NCI-H226 (cell line): ENCODE results near the gene UBE2C.

Experiments
- DNase-seq: peaks from one replicate; pipeline ENCODE4 v3.0.0-alpha.2; 2015

Gene UBE2C

GRCh38 chr20:45833883-45834796 is 21.7 kb downstream of the UBE2C start:
- peak; percentile 42 for DNase-seq

GRCh38 chr20:45834797-45835161 is 22.3 kb downstream of the UBE2C start:
- no peak for DNase-seq

- no peak for DNase-seq
Measured at GRCh38 chr20:45835329-45835765, 22.9 kb downstream of the UBE2C start.

DNA sequence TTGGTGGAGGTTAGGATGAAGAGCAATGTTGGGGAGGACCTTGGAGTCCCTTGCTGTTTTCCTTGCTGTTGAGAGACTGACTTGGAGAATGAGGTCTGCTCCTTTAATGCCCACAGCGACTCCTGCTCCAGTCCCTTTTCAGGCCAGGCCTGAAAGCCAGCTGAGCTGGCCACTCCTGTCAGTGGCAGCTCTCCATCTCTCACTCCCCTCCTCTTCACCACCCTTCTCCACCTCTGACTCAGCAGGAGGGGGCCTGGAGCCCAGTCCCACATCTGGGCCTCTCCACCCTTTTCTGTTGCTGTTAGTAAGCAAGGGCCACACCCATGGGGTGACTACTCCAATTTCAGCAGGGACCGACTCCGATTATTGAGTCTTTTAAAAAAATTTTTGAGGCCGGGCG is 23.4 kb downstream of the UBE2C start:
- DNase-seq, result no peak

- no peak for DNase-seq
Measured at GRCh38 chr20:45836841-45837240, 24.4 kb downstream of the UBE2C start.

GRCh38 chr20:45840700-45841198 is 28.3 kb downstream of the UBE2C start:
- DNase-seq, result no peak

DNA sequence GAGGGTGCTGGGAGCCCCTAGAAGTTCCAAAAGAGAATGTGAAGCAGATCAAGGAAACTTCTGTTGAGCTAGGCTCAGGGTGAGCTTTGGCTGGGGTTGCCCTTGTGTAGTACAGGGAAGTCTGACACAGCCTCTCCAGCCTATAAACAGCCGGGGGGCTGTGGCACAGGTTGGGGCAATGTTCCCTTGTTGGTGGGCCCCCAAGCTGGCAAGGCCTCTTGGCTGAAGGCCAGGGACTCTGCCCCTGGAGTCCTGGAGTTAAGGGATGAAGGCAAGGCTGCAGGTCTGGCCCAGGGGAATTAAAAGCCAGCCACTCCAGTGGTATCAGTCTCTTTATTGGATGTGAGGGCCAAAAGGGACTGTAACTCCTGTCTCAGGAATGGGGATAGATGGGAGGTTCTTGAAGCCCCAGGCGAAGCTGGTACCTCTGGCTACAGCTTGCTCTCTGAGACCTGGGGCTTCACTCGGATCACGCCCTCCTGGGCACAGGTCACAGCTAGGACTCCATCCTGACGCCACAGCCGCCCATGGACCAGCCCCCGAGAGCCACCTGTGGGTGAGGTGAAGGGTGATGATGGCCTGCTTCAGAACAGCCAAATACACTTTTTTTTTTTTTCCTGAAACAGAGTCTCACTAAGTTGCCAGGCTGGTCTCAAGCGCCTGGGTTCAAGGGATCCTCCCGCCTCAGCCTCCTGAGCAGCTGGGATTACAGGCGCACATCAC is 29.1 kb downstream of the UBE2C start:
- no peak for DNase-seq

- no peak for DNase-seq
Measured at GRCh38 chr20:45842169-45842812, 29.8 kb downstream of the UBE2C start.

DNA sequence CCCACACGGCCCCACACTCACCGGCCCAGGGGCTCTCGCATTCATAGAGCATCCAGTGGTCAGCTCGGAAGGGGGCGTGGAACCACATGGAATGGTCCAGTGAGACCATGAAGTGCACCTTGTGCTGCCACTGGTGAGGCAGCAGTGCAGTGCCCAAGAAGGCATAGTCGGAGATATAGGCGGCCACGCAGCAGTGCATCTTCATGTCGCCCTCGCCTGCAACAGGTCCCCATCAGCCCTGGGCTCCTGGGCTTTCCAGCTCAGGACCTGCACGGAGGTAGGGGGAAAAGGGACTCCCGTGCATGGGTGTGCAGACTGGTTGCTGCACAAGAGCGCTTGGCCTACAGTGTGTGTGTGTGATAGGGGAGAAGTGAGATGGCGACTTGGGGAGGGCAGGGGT is 31.1 kb downstream of the UBE2C start:
- no peak for DNase-seq

DNA sequence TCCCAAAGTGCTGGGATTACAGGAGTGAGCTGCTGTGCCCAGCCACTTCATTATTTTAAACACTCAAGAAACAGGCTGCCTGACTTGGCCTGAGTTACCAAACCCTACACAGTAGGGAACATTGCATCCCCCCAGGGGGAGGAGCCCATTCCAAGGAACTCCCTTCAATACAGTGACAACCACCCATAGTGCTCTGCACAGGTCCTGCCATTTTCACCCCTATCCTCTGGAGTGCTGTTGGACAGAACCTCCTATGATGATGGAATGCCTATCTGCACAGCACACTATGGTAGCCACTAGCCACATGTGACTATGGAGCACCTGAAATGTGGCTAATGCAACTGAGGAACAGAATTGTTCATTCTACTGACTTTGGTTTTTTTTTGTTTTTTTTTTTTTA is 33.0 kb downstream of the UBE2C start:
- no peak for DNase-seq

DNA sequence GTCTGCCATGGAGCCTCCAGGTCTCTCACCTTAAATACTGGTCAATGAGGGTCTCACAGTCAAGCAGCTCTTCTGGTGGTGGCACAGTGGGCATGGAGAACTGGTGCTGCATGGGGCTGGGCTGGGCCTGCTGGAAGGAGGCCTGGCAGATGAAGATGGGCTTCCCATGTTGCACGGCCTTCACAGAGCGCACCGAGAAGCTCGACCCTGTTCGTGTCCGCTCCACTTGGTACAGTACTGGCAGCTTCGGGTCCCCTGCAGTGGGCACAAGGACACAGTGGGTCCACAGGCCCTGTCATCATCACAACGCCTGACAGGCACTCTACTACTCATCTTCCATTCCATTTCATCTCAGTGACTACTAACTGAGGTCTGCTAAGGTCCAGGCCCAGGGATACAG is 36.0 kb downstream of the UBE2C start:
- no peak for DNase-seq

- DNase-seq, result no peak
Measured at GRCh38 chr20:45848969-45849582, 36.6 kb downstream of the UBE2C start.

GRCh38 chr20:45850238-45850637 is 37.8 kb downstream of the UBE2C start:
- no peak for DNase-seq

- no peak for DNase-seq
Measured at GRCh38 chr20:45850926-45851325, 38.5 kb downstream of the UBE2C start.

DNA sequence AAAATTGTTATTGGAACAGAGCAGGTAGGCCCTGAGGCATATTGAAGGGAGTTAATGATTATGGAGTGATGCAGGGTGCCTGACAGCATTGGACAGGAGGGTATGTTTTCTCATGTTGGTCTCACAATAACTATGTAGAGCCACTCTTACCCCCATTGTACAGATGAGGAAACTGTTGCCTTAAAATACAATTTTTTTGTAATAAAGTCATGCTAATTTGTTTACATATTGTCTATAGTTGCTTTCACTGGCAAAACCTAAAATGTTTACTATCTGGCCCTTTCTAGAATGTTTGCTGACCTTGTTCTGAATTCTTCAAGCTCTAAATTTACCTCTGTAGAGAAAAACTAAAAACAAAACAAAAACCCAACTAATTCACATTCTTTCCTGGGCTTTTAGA is 39.1 kb downstream of the UBE2C start:
- no peak for DNase-seq

GRCh38 chr20:45852326-45852725 is 39.9 kb downstream of the UBE2C start:
- no peak for DNase-seq

GRCh38 chr20:45853484-45853883 is 41.0 kb downstream of the UBE2C start:
- no peak for DNase-seq

- DNase-seq, result peak; percentile 100
Measured at GRCh38 chr20:45857114-45857881, 44.9 kb downstream of the UBE2C start, which contains the start of the genes ACOT8 and ZSWIM3. TSS of gene ACOT8 (minus strand) at chr20:45857392. CDS start at chr20:45857315, 77 bp downstream. TSS of gene ZSWIM3 (plus strand) at chr20:45857614. CDS start at chr20:45857826, 212 bp downstream.

- DNase-seq, result no peak
Measured at GRCh38 chr20:45857882-45858216, 45.4 kb downstream of the UBE2C start.

DNA sequence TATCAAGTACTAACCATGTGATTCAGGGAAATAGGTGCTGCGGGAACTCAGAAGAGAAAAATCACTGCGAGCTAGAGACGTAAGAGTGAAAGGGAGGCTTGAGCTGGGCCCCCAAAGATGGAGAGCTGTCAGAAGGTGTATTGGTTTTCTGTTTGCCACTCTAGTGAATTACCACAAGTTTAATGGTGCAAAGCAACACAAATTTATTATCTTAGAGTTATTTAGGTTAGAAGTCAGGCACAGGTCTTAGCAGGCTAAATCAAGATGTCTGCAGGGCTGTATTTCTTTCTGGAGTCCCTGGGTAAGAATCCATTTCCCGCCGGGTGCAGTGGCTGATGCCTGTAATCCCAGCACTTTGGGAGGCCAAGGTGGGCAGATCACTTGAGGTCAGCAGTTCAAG is 47.5 kb downstream of the UBE2C start:
- no peak for DNase-seq

DNA sequence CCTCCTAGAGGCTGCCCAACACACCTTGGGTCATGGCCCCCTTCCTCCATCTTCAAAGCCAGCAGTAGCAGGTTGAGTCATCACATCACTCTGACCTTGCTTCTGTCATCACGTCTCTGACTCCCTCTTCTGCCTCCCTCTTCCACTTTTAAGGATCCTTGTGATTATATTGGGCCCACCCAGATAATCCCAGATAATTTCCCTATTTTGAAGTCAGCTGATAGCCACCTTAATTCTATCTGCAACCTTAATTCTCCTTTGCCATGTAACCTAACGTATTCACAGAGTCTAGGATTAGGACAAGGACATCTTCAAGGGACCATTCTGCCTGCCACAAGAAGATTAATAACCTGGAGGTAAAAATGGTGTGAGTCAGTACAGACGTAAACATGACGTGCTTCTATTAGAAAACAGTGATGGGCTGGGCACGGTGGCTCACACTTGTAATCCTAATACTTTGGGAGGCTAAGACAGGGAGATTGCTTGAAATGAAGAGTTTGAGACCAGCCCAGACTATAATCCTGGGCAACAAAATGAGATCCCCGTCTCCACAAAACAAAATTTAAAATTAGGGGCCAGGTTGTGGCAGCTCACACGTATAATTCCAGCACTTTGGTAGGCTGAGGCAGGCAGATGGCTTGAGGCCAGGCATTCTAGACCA is 48.2 kb downstream of the UBE2C start:
- DNase-seq, result no peak
